NCI-H510A (cell line): ENCODE data around the gene WNT5A.

ENCODE experiments used
- DNase-seq: peaks from one replicate; lab custom pipeline; 2025; lab: John Stamatoyannopoulos, UW

Gene WNT5A

GRCh38 chr3:55446850-55447249, 40.3 kb downstream of the WNT5A start:
- peak; percentile 3 for DNase-seq

GRCh38 chr3:55445551-55445950, 41.6 kb downstream of the WNT5A start:
- no peak for DNase-seq

DNA sequence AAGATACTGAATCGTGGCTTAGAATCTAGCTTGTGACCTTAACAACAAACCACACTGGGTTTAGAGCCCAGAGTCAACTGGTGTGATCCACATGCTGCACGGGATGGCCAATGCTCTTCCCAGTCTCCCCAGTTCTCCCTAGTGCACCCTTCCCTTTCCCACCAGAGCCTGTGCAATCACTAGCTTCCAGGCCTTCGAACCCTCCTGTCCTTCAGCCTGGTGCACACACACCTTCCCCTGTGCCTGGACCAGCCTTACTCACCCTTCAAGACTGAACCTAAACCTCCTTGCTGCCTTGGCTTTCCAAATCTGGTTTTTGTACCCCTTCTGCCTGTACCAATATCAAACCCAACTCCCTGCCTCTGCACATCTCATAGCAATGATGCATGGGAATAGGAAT, 43.8 kb downstream of the WNT5A start:
- DNase-seq = no peak

DNA sequence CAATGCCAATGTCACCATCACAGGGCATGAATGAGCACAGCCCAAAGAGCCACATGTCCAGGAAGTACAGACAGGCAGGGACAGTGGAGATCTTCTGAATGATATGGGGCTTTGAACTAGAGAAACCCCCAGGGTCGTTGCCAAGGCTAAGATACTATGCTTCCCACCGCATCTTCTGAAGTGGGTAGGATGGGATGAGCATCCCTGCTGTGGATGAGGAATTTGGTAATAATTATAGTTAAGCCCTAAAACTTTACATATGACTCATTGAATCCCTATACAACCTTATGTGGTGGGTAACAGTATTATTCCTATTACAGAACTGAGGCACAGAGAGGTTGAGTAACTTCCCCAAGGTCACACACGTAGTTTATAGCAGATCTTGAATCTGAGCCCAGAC, 44.2 kb downstream of the WNT5A start:
- DNase-seq = no peak

GRCh38 chr3:55441499-55441898, 45.6 kb downstream of the WNT5A start:
- DNase-seq = no peak

- DNase-seq = no peak
These were observed 46.9 kb downstream of the WNT5A start for GRCh38 chr3:55440104-55440708.

- no peak for DNase-seq
These were observed 47.4 kb downstream of the WNT5A start for GRCh38 chr3:55439657-55440056.

DNA sequence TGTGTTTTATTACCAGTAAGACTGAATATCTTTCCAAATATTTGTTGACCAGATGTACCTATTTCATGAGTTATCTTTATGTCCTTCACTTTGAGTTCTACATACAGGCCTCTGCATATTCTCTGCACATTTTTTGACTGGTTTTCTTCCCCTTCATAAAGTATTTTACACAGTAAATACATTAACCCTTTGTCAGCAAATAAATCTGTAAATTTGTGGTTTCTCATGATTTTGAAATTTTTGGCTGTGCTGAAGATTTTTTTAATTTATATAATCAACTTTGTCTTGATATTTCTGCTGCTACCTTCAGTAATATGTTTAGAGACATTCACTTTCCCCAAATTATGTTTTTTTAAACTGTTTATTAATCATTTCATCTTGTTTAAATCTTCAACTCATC, 50.5 kb downstream of the WNT5A start:
- no peak for DNase-seq

GRCh38 chr3:55435491-55435890, 51.6 kb downstream of the WNT5A start:
- DNase-seq = no peak

DNA sequence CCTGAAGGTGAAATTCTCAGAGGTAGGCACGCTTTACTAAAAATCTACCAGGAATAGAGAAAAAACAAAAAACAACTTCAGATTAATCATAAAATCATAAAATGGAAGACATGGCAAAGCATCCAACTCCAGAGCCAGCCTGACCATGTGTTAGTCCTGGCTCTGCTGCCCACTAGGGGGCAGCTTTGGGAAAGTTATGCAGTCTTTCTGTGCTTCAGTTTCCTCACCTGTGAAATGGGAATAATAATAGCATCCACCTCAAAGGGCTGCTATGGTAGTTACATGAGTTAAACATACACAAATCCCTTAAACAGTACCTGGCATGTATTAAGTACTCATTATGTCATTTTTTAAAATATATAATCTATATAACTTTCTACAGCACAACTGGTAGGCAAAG, 52.3 kb downstream of the WNT5A start:
- no peak for DNase-seq

GRCh38 chr3:55431041-55431440, 56.1 kb downstream of the WNT5A start:
- no peak for DNase-seq

DNA sequence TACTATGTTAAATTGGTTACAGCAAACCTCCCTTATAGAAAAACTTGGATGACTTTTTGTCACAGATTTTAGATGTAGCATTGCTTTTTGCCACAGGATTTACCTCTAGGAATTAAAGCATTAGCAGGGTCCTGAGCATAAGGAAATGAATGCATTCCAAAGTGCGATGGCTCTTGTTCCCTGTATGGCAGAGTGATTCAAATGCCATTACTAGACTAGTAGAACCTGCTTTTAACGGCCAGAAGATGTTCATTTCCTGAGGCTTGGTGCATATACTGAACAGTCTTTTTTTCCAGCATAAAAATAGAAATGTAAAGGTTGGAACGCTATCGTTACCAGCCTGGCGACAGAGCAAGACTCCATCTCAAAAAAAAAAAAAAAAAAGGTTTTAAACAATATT, 59.4 kb downstream of the WNT5A start:
- DNase-seq = no peak

DNA sequence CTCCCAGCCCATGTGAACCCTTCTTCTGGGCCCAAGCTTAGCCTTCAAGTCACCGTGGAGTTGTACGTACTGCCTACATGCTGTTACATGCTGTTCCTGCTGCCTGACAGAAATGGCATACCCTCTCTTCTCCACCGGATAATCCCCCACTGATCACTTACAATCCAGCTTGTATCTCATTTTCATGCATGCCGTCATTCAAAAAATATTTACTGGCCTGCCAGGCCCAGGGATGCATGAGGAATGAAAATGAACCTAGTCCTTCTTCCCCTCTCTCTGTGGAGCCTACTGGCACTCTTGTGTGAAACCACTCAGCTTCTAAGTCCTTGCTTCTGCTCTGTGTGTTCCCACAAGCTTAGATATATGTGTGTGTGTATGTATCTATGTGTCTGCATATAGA, 60.6 kb downstream of the WNT5A start:
- DNase-seq = no peak

- no peak for DNase-seq
These were observed 63.3 kb downstream of the WNT5A start for GRCh38 chr3:55423782-55424181.

GRCh38 chr3:55417211-55417610, 69.9 kb downstream of the WNT5A start:
- DNase-seq = no peak

DNA sequence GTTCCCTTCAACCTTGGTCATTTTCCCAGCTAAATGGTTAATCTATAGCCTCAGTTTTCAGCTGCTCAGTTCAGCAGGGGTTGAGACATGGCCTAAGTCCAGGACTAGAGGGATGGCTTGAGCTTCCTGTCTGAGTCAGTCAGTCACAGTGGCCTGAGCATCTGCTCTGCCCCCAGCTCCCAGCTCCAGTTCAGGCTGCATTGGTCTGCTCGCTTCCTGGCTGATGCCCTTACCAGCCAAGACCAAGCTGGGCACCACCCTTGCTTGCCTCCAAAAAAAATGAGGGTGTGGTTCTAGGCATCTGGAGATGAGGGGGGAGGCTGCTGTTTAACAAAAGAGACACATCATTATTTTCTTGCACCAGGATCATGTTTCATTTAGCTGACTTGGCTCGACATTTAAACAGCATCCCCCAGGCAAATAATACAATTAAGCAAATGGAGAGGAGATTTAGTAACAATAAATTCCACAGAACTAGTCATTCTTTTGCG, 70.7 kb downstream of the WNT5A start:
- no peak for DNase-seq
